ENCODE results near the gene ATAD2B.
"Not testable (repeated sequence)": the region's sequence is repeated elsewhere in the genome, so short reads cannot be mapped to it uniquely, and the experiment has no call there.

The ATAD2B gene

GRCh38 chr2:23926750-23927571 is at the start of gene ATAD2B:
TSS of gene ATAD2B (minus strand) at chr2:23927123. CDS start at chr2:23926770, 353 bp downstream.
- DNase-seq (ENCODE audit: low read depth in 2 of 3, low spot score in 2 of 3): peak; percentile 78 to 92 (median 79)

GRCh38 chr2:23967846-23968245 is 40.9 kb upstream of the ATAD2B start:
- DNase-seq (ENCODE audit: low read depth in 2 of 3, low spot score in 2 of 3): no peak

GRCh38 chr2:23954325-23955014 is 27.5 kb upstream of the ATAD2B start:
- DNase-seq (ENCODE audit: low read depth in 2 of 3, low spot score in 2 of 3): no peak

- DNase-seq (ENCODE audit: low read depth in 2 of 3, low spot score in 2 of 3): no peak
Observed at GRCh38 chr2:23953625-23954024, 26.7 kb upstream of the ATAD2B start.

GRCh38 chr2:23952558-23952957 is 25.6 kb upstream of the ATAD2B start:
- DNase-seq (ENCODE audit: low read depth in 2 of 3, low spot score in 2 of 3): not testable (repeated sequence)

GRCh38 chr2:23947350-23947749 is 20.4 kb upstream of the ATAD2B start:
- no peak for DNase-seq (ENCODE audit: low read depth in 2 of 3, low spot score in 2 of 3)

- DNase-seq (ENCODE audit: low read depth in 2 of 3, low spot score in 2 of 3): no peak
Observed at GRCh38 chr2:23944976-23945375, 18.1 kb upstream of the ATAD2B start.

GRCh38 chr2:23944527-23944926 is 17.6 kb upstream of the ATAD2B start:
- DNase-seq (ENCODE audit: low read depth in 2 of 3, low spot score in 2 of 3): no peak

GRCh38 chr2:23943666-23944065 is 16.7 kb upstream of the ATAD2B start:
- DNase-seq (ENCODE audit: low read depth in 2 of 3, low spot score in 2 of 3): no peak

- DNase-seq (ENCODE audit: low read depth in 2 of 3, low spot score in 2 of 3): no peak
Observed at GRCh38 chr2:23941644-23942043, 14.7 kb upstream of the ATAD2B start.

GRCh38 chr2:23940718-23941620 is 14.0 kb upstream of the ATAD2B start:
- peak in 2 of 3 experiments; percentile 6 to 52 for DNase-seq (ENCODE audit: low read depth in 2 of 3, low spot score in 2 of 3)

GRCh38 chr2:23939987-23940717 is 13.2 kb upstream of the ATAD2B start, which contains the start of gene UBXN2A:
TSS of gene UBXN2A (plus strand) at chr2:23940463. CDS start at chr2:23958315, 17,852 bp downstream.
- peak; percentile 41 to 66 (median 54) for DNase-seq (ENCODE audit: low read depth in 2 of 3, low spot score in 2 of 3)

GRCh38 chr2:23934259-23934658 is 7.3 kb upstream of the ATAD2B start:
- no peak for DNase-seq (ENCODE audit: low read depth in 2 of 3, low spot score in 2 of 3)

- peak; percentile 23 to 53 (median 30) for DNase-seq (ENCODE audit: low read depth in 2 of 3, low spot score in 2 of 3)
Observed at GRCh38 chr2:23926290-23926749, 603 bp downstream of the ATAD2B start.

GRCh38 chr2:23925702-23926289 is 1.1 kb downstream of the ATAD2B start:
- peak in 2 of 3 experiments; percentile 25 to 27 for DNase-seq (ENCODE audit: low read depth in 2 of 3, low spot score in 2 of 3)

- DNase-seq (ENCODE audit: low read depth in 2 of 3, low spot score in 2 of 3): no peak
Observed at GRCh38 chr2:23924589-23925359, 2.1 kb downstream of the ATAD2B start.

- no peak for DNase-seq (ENCODE audit: low read depth in 2 of 3, low spot score in 2 of 3)
Observed at GRCh38 chr2:23918837-23919489, 8.0 kb downstream of the ATAD2B start.

GRCh38 chr2:23916727-23917405 is 10.1 kb downstream of the ATAD2B start:
- DNase-seq (ENCODE audit: low read depth in 2 of 3, low spot score in 2 of 3): no peak
